B cell (primary cell): ENCODE data around the gene FMN1. TPM values are rescaled to one million over a fixed set of nuclear protein-coding genes. Genes with fewer than 3 reads are reported as not detected.

ENCODE experiments used
- ATAC-seq: fragments of 200-7000 bp; cut with Tn5 transposase; one replicate; pipeline ENCODE4 v1.10.0; 2021; ENCODE audit warnings: low read depth, mild to moderate bottlenecking, moderate number of reproducible peaks, moderate library complexity
- CTCF ChIA-PET: fragments of 350-600 bp; sonication (Branson Sonifier 250); formaldehyde crosslinking; loops from one replicate; lab custom pipeline; 2021; ENCODE audit warnings: antibody characterized with exemption, inconsistent platforms; lab: Charles Lee
- POLR2A ChIA-PET: fragments of 350-600 bp; sonication (Branson Sonifier 250); formaldehyde crosslinking; loops from one replicate; lab custom pipeline; 2021; ENCODE audit warnings: antibody characterized with exemption; lab: Charles Lee
- DNase-seq: peaks from one replicate; pipeline ENCODE4 v3.0.0; 2013
- H2AFZ ChIP-seq: 2 replicates; pipeline ENCODE4 v1.6.1; 2012; ENCODE audit warnings: mild to moderate bottlenecking, low read depth, low read length; ENCODE audit not compliant: insufficient read depth, poor library complexity, severe bottlenecking
- H3K27ac ChIP-seq, 2 donors: 1 replicate in 1 of 2; 2 replicates in 1 of 2; pipeline ENCODE4 v1.5.1; 2012 to 2013; ENCODE audit warnings: low read length in 2 of 2, mild to moderate bottlenecking in 2 of 2, moderate library complexity in 1 of 2
- H3K27me3 ChIP-seq, 4 experiments: fragments of 200-600 bp in 1 of 4; sonication (generic) in 1 of 4; replicated peaks in 1 of 4; 1 replicate in 2 of 4; 2 replicates in 2 of 4; pipeline versions ENCODE4 v1.6.1 to v1.7.0; 2013 to 2016; ENCODE audit warnings: low read length in 3 of 4, mild to moderate bottlenecking in 2 of 4, mixed read lengths in 1 of 4, moderate library complexity in 1 of 4; ENCODE audit not compliant: insufficient read depth in 4 of 4, control insufficient read depth in 3 of 4; ENCODE audit errors: control extremely low read depth in 1 of 4
- H3K36me3 ChIP-seq, 2 experiments: replicated peaks in 1 of 2; 1 replicate in 1 of 2; 2 replicates in 1 of 2; pipeline versions ENCODE4 v1.6.1 to v1.7.1; 2013; ENCODE audit warnings: low read length in 1 of 2; ENCODE audit not compliant: insufficient read depth in 2 of 2, control insufficient read depth in 1 of 2; ENCODE audit errors: control extremely low read depth in 1 of 2, extremely low read depth in 1 of 2
- H3K4me1 ChIP-seq, 2 donors: fragments of 200-600 bp in 1 of 2; sonication (generic) in 1 of 2; 1 replicate in 1 of 2; 2 replicates in 1 of 2; pipeline versions ENCODE4 v1.5.1 to v1.6.1; 2013 to 2017; ENCODE audit warnings: low read length in 2 of 2; ENCODE audit not compliant: control insufficient read depth in 2 of 2, insufficient read depth in 2 of 2
- H3K4me2 ChIP-seq: replicated peaks from 2 replicates; pipeline ENCODE3; 2012; ENCODE audit warnings: mild to moderate bottlenecking, low read depth, low read length; ENCODE audit not compliant: poor library complexity, severe bottlenecking
- H3K4me3 ChIP-seq, 5 experiments: fragments of 200-600 bp in 1 of 5; sonication (generic) in 1 of 5; 1 replicate in 3 of 5; 2 replicates in 2 of 5; pipeline versions ENCODE4 v1.5.1 to v1.7.0; 2011 to 2016; ENCODE audit warnings: low read length in 4 of 5, mild to moderate bottlenecking in 4 of 5, low read depth in 2 of 5, control low read depth in 1 of 5, moderate library complexity in 1 of 5; ENCODE audit not compliant: insufficient read depth in 1 of 5; ENCODE audit errors: control extremely low read depth in 1 of 5, extremely low read depth in 1 of 5
- H3K79me2 ChIP-seq: fragments of 200-600 bp; sonication (generic); one replicate; pipeline ENCODE4 v1.6.0; 2016; ENCODE audit warnings: low read length; ENCODE audit not compliant: control insufficient read depth, insufficient read depth
- H3K9ac ChIP-seq: fragments of 200-600 bp; sonication (generic); 2 replicates; pipeline ENCODE4 v1.6.1; 2017; ENCODE audit warnings: mild to moderate bottlenecking, low read length, moderate library complexity
- H3K9me3 ChIP-seq, 3 donors: one replicate each; pipeline versions ENCODE4 v1.6.1 to v1.7.1; 2013; ENCODE audit warnings: low read length in 2 of 3; ENCODE audit not compliant: control insufficient read depth in 2 of 3, insufficient read depth in 1 of 3; ENCODE audit errors: control extremely low read depth in 1 of 3
- H4K20me1 ChIP-seq: 2 replicates; pipeline ENCODE4 v1.6.0; 2012; ENCODE audit warnings: mild to moderate bottlenecking, low read length; ENCODE audit not compliant: insufficient read depth, control insufficient read depth, poor library complexity, severe bottlenecking
- H3K27ac Mint-ChIP-seq: one replicate; pipeline ENCODE4 v1.8.0; 2021; ENCODE audit warnings: mixed read lengths
- H3K27me3 Mint-ChIP-seq: one replicate; pipeline ENCODE4 v1.8.0; 2021; ENCODE audit warnings: mixed read lengths
- H3K4me1 Mint-ChIP-seq: one replicate; pipeline ENCODE4 v1.8.0; 2021; ENCODE audit warnings: mixed read lengths
- H3K4me3 Mint-ChIP-seq: one replicate; pipeline ENCODE4 v1.8.0; 2021; ENCODE audit warnings: mixed read lengths
- H3K9me3 Mint-ChIP-seq: one replicate; pipeline ENCODE4 v1.8.0; 2022; ENCODE audit warnings: mixed read lengths; ENCODE audit not compliant: insufficient read depth
- EZH2 ChIP-seq: IDR thresholded peaks from 2 replicates; pipeline ENCODE4 v1.6.1; 2012; ENCODE audit warnings: borderline replicate concordance, low read depth, mild to moderate bottlenecking, moderate library complexity, low read length; ENCODE audit not compliant: insufficient read depth, poor library complexity, severe bottlenecking
- WGBS: methylation state at CpG from one replicate; pipeline ENCODE4 v1.1.5; 2013; ENCODE audit warnings: missing lambda C conversion rate; ENCODE audit not compliant: insufficient coverage; 5-methylcytosine and 5-hydroxymethylcytosine counted together
- intact Hi-C: fragments of 100-400 bp; cut with micrococcal nuclease; formaldehyde crosslinking; loops from one replicate; pipeline ENCODE4 v1.10.0; 2022
- polyA plus RNA-seq: library from polyadenylated mRNA; depleted of rRNA; stranded (reverse); fragments of >200 nt; gene quantifications from 2 replicates; pipeline ENCODE4 v1.2.3, GENCODE V29; 2012
- total RNA-seq, 2 donors: library from RNA; stranded (reverse); fragments of 120-200 nt in 1 of 2; gene quantifications; 1 replicate in 1 of 2; 2 replicates in 1 of 2; pipeline versions ENCODE4 v1.2.3 to v1.2.4, GENCODE V29; 2013 to 2022
- TF ChIP-seq, protein P1 (sequence below): fragments of 200-600 bp; IDR thresholded peaks from one replicate; pipeline ENCODE4 v1.8.0; 2022; ENCODE audit warnings: antibody characterized with exemption, mild to moderate bottlenecking

FMN1 gene
- total and polyA plus RNA-seq, 2 donors (not counting 1 experiment from before 2014, with no cell fraction given): 0.21 to 0.96 TPM

DNA sequence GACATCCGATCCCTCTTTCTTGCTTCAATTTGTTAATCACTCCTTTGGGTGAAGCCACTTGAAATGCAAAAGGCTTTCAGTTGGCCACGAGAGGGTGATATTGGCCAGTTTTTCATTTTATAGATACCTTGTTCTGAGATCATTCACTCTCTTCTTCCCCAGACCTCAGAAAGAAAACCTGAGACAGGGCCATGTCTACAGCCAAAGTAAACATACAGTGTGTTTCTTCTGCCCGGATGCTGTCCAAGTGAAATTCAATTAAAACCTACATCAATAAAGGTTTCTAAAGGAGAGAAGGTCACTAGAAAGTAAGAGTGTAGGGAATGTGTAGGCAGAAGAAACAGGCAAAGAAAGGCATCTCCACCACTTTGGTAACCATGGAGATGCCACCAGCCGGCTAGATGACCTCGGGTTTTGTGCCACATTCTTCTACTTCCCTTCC lies 39.5 kb upstream of the FMN1 start:
- H3K27me3 ChIP-seq: peaks cover 0 to 2% (median 0%) of the 10 kb centered on the region in 4 experiments
- H3K27me3 Mint-ChIP-seq: peaks cover 28% of the 10 kb centered on the region
- no peaks in the 10 kb centered on the region for H3K9me3 Mint-ChIP-seq
- H3K27ac Mint-ChIP-seq: no peak overlapping the region
- H3K4me3 ChIP-seq: no peak overlapping the region
- H2AFZ ChIP-seq: no peak overlapping the region
- ChIA-PET CTCF (no interaction called here), POLR2A (no interaction called here)
- H4K20me1 ChIP-seq: no peaks in the 10 kb centered on the region
- TF ChIP-seq EZH2: no peak
- TF ChIP-seq, protein P1, sequence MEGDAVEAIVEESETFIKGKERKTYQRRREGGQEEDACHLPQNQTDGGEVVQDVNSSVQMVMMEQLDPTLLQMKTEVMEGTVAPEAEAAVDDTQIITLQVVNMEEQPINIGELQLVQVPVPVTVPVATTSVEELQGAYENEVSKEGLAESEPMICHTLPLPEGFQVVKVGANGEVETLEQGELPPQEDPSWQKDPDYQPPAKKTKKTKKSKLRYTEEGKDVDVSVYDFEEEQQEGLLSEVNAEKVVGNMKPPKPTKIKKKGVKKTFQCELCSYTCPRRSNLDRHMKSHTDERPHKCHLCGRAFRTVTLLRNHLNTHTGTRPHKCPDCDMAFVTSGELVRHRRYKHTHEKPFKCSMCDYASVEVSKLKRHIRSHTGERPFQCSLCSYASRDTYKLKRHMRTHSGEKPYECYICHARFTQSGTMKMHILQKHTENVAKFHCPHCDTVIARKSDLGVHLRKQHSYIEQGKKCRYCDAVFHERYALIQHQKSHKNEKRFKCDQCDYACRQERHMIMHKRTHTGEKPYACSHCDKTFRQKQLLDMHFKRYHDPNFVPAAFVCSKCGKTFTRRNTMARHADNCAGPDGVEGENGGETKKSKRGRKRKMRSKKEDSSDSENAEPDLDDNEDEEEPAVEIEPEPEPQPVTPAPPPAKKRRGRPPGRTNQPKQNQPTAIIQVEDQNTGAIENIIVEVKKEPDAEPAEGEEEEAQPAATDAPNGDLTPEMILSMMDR: no peak
- no peak overlapping the region for H3K4me3 Mint-ChIP-seq
- H3K4me1 ChIP-seq: no peaks in the 10 kb centered on the region
- no peak overlapping the region for H3K9ac ChIP-seq
- H3K79me2 ChIP-seq: no peaks in the 10 kb centered on the region
- H3K4me2 ChIP-seq: no peak overlapping the region
- no peaks in the 10 kb centered on the region for H3K4me1 Mint-ChIP-seq
- WGBS: 52% methylated on average over 2 of the region's 5 CpGs
- intact Hi-C loops: no loop called here
- peak; percentile 12 for DNase-seq
- no peak overlapping the region for H3K27ac ChIP-seq
- no peak for ATAC-seq
- H3K9me3 ChIP-seq: no peaks in the 10 kb centered on the region
- H3K36me3 ChIP-seq: no peaks in the 10 kb centered on the region

DNA sequence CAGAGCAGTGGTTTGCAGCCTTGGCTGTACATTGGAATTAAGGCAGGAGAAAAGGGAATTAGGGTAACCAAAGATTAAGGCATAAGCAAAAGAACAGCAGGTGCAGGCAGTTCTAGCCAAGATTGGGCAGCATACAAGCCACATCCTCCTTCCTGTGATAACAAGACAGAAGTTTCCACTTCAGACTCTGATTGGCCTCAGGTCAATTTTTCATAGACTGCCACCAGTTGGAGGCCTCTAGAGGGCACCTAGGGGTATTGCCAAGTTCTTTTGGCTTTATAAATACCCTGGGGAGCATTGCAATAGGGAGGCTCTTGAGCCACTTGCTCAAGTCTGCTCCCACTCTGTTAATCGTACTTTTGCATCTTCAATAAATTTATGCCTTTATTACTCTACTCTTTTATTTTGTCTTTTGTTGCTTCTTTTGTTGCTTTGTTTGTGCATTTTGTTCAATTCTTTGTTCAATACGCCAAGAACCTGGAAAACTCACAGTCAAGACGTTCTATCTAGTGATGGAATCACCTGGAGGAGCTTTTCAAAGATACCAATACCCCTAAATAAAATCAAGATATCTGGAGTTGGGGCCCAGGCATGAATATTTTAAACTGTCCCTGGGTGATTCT lies 32.2 kb upstream of the FMN1 start:
- no peak overlapping the region for H2AFZ ChIP-seq
- H3K27ac ChIP-seq: no peak overlapping the region
- H3K36me3 ChIP-seq: no peaks in the 10 kb centered on the region
- intact Hi-C loops: no loop called here
- no peak overlapping the region for H3K4me2 ChIP-seq
- no CpG with 5 or more reads among the region's 3 CpGs for WGBS
- H3K79me2 ChIP-seq: no peaks in the 10 kb centered on the region
- no peak overlapping the region for H3K9ac ChIP-seq
- peak; percentile 56 for DNase-seq
- peaks cover 0 to 3% (median 0%) of the 10 kb centered on the region in 3 donors for H3K9me3 ChIP-seq
- no peaks in the 10 kb centered on the region for H3K9me3 Mint-ChIP-seq
- ATAC-seq: peak; percentile 63
- H4K20me1 ChIP-seq: no peaks in the 10 kb centered on the region
- H3K4me1 ChIP-seq: peaks cover 0 to 6% of the 10 kb centered on the region in 2 donors
- H3K4me3 Mint-ChIP-seq: no peak overlapping the region
- H3K4me1 Mint-ChIP-seq: peaks cover 4% of the 10 kb centered on the region
- POLR2A ChIA-PET: no interaction called here
- TF ChIP-seq EZH2: no peak
- TF ChIP-seq, protein P1: peak; percentile 17
- no peak overlapping the region for H3K4me3 ChIP-seq
- H3K27me3 ChIP-seq: no peaks in the 10 kb centered on the region
- no peak overlapping the region for H3K27ac Mint-ChIP-seq
- CTCF ChIA-PET: interaction anchor here (1.3 kb wide), 1 partner anchor 11 kb away, joined by 4 read pairs; no protein-coding TSS in a partner anchor
- H3K27me3 Mint-ChIP-seq: peaks cover 3% of the 10 kb centered on the region
